ENCODE data around the gene RAB3GAP2. TPM values are rescaled to one million over a fixed set of nuclear protein-coding genes. Genes with fewer than 3 reads are reported as not detected.
A peak's percentile ranks its signal among the peaks of the same experiment; 100 is the strongest.
"Not testable (repeated sequence)": the region's sequence is repeated elsewhere in the genome, so short reads cannot be mapped to it uniquely, and the experiment has no call there.

RAB3GAP2 gene
- total and polyA plus RNA-seq, 2 experiments from 2014 or later = 9.9 to 14.5 TPM

DNA sequence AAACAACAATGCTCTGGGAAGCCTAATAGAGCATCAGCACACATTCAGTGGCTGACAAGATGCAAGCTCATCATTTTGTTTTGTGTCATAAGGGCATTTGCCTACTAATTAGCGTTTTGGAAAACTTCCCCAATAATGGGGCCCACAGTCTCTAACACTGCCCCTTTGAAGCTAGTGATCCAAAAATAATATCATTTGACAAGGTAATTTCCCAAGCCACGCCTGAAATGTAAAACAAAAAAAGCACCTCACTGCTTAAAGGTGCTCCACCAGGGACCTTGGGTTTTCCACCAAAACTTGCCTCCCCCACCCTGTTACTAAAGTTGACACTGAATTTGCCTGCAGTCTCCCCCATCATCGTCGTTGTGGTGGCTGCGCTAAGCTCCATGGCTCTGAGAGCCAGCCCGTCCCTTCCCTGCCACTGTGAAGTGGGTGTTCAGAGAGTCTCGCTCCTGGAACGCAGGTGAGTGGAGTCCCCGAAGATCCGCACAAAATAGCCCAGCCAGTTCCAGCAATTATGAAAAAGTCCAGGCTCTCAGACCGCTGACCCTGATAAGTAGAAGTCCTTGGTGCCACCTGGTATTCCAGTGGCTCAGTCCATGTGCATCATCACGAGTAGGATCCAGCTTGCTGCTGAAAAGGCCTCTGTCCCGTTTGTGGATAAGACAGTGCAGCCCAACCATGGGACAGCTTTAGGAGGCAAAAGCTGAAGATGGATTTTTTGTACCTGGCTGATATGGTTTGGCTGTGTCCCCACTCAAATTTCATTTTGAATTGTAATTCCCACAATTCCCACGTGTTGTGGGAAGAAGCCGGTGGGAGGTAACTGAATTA is 52.2 kb downstream of the RAB3GAP2 start:
- no peak overlapping the region for H3K4me3 ChIP-seq
- no peak for DNase-seq (ENCODE audit: low read depth in 1 of 2, low spot score in 1 of 2)
- H3K4me1 ChIP-seq (ENCODE audit: low read depth) = peaks cover 8% of the 10 kb centered on the region
- peak overlapping the region; percentile 52 for H3K27ac ChIP-seq
- H3K36me3 ChIP-seq = no peaks in the 10 kb centered on the region
- TF ChIP-seq, protein P1, sequence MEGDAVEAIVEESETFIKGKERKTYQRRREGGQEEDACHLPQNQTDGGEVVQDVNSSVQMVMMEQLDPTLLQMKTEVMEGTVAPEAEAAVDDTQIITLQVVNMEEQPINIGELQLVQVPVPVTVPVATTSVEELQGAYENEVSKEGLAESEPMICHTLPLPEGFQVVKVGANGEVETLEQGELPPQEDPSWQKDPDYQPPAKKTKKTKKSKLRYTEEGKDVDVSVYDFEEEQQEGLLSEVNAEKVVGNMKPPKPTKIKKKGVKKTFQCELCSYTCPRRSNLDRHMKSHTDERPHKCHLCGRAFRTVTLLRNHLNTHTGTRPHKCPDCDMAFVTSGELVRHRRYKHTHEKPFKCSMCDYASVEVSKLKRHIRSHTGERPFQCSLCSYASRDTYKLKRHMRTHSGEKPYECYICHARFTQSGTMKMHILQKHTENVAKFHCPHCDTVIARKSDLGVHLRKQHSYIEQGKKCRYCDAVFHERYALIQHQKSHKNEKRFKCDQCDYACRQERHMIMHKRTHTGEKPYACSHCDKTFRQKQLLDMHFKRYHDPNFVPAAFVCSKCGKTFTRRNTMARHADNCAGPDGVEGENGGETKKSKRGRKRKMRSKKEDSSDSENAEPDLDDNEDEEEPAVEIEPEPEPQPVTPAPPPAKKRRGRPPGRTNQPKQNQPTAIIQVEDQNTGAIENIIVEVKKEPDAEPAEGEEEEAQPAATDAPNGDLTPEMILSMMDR (IDR thresholded peaks at IDR 0.05; ENCODE audit: low read depth, low read length) = no peak
- H3K27me3 ChIP-seq = no peaks in the 10 kb centered on the region
- no peaks in the 10 kb centered on the region for H3K9me3 ChIP-seq (ENCODE audit: low read depth)

DNA sequence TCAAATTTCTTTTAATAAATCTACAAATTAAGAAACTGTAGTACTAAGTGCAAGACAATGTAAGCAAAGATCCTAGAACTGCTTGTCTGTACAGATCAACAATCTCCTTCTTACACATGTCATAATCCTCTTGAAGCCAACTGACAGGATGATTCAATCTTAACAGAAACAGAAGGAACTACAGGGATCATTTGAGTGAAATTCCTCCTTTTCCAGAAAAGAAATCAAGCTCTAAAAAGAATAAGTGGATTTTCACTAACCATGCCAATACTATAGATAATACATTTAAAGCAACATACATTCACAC is 53.2 kb downstream of the RAB3GAP2 start:
- Histone ChIP-seq H3K27me3 (no peaks in the 10 kb centered on the region), H3K4me3 (no peak overlapping the region), H3K36me3 (no peaks in the 10 kb centered on the region), H3K4me1 (ENCODE audit: low read depth) (peaks cover 8% of the 10 kb centered on the region), H3K27ac (peak overlapping the region; percentile 14), H3K9me3 (ENCODE audit: low read depth) (no peaks in the 10 kb centered on the region)
- DNase-seq (ENCODE audit: low read depth in 1 of 2, low spot score in 1 of 2) = no peak
- TF ChIP-seq, protein P1 (IDR thresholded peaks at IDR 0.05; ENCODE audit: low read depth, low read length) = no peak

DNA sequence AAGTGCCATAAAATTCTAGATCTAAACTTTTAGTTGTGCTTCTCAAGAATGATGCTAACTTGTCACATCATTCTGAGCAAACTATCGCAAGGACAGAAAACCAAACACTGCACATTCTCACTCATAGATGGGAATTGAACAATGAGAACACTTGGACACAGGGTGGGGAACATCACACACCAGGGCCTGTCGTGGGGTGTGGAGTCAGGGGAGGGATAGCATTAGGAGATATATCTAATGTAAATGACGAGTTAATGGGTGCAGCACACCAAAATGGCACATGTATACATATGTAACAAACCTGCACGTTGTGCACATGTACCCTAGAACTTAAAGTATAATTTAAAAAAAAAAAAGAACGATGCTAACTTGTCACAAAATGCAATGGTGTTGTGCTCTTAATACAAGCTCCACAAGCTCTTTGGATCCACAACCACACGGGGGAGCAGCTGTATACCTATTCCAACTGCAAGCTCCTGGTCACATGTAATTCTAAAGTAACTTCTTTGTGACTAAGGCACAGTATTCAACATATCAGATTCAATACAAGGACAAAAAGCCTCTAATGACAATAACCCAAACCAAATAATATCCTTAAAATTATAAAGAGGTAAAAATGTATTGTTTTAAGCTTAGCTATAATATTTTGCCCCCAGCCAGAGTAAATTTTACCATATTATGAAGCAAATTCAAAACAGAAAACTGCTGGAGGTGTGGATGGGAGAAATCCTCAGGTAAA is 53.7 kb downstream of the RAB3GAP2 start:
- H3K9me3 ChIP-seq (ENCODE audit: low read depth); H3K27ac ChIP-seq; H3K4me3 ChIP-seq; H3K27me3 ChIP-seq; H3K4me1 ChIP-seq (ENCODE audit: low read depth); H3K36me3 ChIP-seq: not testable (repeated sequence)
- TF ChIP-seq, protein P1 (IDR thresholded peaks at IDR 0.05; ENCODE audit: low read depth, low read length) = peak; percentile 68
- DNase-seq (ENCODE audit: low read depth in 1 of 2, low spot score in 1 of 2) = peak; percentile 75 to 82

DNA sequence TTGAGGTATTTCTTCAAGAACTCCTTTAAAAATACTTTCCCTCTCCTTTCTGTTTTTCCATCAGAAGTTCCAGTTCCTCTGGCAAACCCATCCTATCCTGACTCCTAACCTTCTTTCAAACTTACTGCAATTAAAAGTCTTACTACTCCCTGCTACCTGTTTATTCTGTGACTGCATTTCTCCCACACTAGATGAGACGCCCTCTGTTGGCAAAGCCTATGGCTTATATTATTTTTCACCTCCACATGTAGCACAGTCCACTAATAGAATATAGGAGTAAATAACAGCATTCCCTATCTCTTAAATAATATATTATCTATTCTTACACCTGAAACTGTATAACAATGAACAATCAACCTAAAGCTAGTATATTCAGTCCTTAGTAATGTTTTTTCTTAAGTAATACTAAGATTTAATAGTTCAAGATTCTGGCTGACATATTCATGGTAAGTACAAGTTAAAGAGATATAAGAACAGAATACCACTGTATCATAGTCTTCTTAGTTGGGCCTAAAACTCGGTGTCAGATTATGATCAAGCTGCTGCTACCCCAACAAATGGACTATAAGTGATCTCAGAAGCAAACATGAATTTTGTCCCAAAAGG is 54.8 kb downstream of the RAB3GAP2 start:
- Histone ChIP-seq H3K27ac (no peak overlapping the region), H3K9me3 (ENCODE audit: low read depth) (no peaks in the 10 kb centered on the region), H3K36me3 (no peaks in the 10 kb centered on the region), H3K4me3 (no peak overlapping the region), H3K4me1 (ENCODE audit: low read depth) (peaks cover 8% of the 10 kb centered on the region), H3K27me3 (no peaks in the 10 kb centered on the region)
- TF ChIP-seq, protein P1 (IDR thresholded peaks at IDR 0.05; ENCODE audit: low read depth, low read length) = peak; percentile 42
- peak; percentile 14 to 18 for DNase-seq (ENCODE audit: low read depth in 1 of 2, low spot score in 1 of 2)

DNA sequence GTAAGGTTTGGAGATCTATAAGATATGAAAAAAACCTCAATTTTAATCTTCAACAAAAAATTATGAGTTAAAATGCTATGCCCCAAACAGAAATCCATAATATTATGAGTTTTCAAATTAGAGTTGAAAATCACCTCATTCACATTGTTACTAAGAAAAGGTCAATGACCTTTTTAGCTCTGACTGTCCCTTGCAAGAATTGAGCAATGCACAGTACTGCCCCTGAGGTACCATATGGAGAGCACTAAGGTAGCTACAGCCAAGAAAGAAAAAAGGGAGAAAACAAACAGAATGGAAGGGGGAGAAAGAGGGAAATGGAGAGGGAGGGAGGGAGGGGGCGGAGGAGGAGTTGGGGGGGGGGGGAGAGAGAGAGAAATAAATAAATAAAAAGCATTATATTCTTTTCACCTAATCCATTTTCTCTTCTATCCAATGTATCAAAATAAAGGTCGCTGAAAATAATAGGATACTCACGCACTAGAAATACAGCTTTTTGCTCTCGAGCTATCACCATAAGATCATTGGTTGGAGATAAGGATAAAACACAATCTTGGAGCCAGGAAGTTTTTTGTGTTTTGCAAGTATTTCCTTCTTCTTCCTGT is 58.8 kb downstream of the RAB3GAP2 start:
- no peak for DNase-seq (ENCODE audit: low read depth in 1 of 2, low spot score in 1 of 2)
- Histone ChIP-seq H3K27ac (no peak overlapping the region), H3K27me3 (no peaks in the 10 kb centered on the region), H3K4me3 (no peak overlapping the region), H3K4me1 (ENCODE audit: low read depth) (no peaks in the 10 kb centered on the region), H3K36me3 (peaks cover 12% of the 10 kb centered on the region), H3K9me3 (ENCODE audit: low read depth) (no peaks in the 10 kb centered on the region)
- TF ChIP-seq, protein P1 (IDR thresholded peaks at IDR 0.05; ENCODE audit: low read depth, low read length) = no peak
